ENCODE results near the gene FBXO36. TPM values are rescaled to one million over a fixed set of nuclear protein-coding genes. Genes with fewer than 3 reads are reported as not detected.

Gene FBXO36
- total and polyA plus RNA-seq, 2 donors (not counting 1 experiment from before 2014, with no cell fraction given) = 0.49 to 1.5 TPM

DNA sequence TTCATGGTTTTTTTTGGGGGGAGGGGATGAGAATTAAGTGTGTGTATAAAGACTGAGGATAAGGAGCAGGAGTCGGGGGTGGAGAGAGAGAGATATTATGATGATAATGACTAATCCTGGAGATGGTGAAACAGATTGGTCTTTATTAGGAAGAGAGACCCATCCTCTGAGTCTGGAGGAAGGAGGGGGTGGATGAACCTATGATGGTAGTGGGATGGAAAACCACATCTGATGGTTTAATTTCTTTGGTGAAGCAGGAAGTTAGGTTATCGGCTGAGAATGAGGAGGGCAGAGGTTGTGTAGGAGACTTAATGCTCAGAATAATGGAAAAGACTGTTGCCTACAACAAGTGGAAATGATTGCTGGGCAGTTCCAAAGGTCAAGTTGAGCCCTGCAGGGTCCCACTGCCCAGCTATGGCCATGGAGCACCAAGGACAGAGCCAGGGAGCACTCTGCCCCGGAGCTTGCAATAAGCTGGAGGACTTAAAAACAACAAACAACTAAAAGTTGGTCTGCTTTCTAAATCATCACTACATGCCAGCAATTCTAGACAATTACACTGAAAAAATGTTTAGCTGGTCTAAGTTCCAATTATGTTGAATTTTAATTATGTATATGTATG is 138.5 kb downstream of the FBXO36 start:
- no peaks in the 10 kb centered on the region for H3K79me2 ChIP-seq (ENCODE audit: control insufficient read depth, insufficient read depth, low read length)
- no peaks in the 10 kb centered on the region for H3K27me3 ChIP-seq (replicated peaks in 1 of 4; ENCODE audit: control extremely low read depth in 1 of 4, control insufficient read depth in 3 of 4, insufficient read depth in 4 of 4, low read length in 3 of 4)
- H3K27ac Mint-ChIP-seq = no peak overlapping the region
- intact Hi-C loops (cut with micrococcal nuclease) = loop anchor here (10.0 kb wide), 1 partner anchor 204 kb away; no protein-coding TSS in a partner anchor
- no peaks in the 10 kb centered on the region for H3K27me3 Mint-ChIP-seq
- ChIA-PET POLR2A (no interaction called here), CTCF (interaction anchor here (1.3 kb wide), 1 partner anchor 13 kb away, joined by 3 read pairs; no protein-coding TSS in a partner anchor)
- H3K36me3 ChIP-seq (replicated peaks in 1 of 2; ENCODE audit: control extremely low read depth in 1 of 2, control insufficient read depth in 1 of 2, extremely low read depth in 1 of 2, insufficient read depth in 2 of 2, low read length in 1 of 2) = no peaks in the 10 kb centered on the region
- TF ChIP-seq, protein P1, sequence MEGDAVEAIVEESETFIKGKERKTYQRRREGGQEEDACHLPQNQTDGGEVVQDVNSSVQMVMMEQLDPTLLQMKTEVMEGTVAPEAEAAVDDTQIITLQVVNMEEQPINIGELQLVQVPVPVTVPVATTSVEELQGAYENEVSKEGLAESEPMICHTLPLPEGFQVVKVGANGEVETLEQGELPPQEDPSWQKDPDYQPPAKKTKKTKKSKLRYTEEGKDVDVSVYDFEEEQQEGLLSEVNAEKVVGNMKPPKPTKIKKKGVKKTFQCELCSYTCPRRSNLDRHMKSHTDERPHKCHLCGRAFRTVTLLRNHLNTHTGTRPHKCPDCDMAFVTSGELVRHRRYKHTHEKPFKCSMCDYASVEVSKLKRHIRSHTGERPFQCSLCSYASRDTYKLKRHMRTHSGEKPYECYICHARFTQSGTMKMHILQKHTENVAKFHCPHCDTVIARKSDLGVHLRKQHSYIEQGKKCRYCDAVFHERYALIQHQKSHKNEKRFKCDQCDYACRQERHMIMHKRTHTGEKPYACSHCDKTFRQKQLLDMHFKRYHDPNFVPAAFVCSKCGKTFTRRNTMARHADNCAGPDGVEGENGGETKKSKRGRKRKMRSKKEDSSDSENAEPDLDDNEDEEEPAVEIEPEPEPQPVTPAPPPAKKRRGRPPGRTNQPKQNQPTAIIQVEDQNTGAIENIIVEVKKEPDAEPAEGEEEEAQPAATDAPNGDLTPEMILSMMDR (IDR thresholded peaks at IDR 0.05) = no peak
- TF ChIP-seq EZH2 (IDR thresholded peaks at IDR 0.05; ENCODE audit: borderline replicate concordance, insufficient read depth, low read depth, low read length, poor library complexity, severe bottlenecking) = no peak
- no peak overlapping the region for H3K4me3 Mint-ChIP-seq
- H4K20me1 ChIP-seq (ENCODE audit: control insufficient read depth, insufficient read depth, low read length, poor library complexity, severe bottlenecking) = no peaks in the 10 kb centered on the region
- peaks cover 0 to 3% (median 0%) of the 10 kb centered on the region in 3 donors for H3K9me3 ChIP-seq (ENCODE audit: control extremely low read depth in 1 of 3, control insufficient read depth in 2 of 3, insufficient read depth in 1 of 3, low read length in 2 of 3)
- no peak overlapping the region for H3K4me2 ChIP-seq (replicated peaks; ENCODE audit: low read depth, low read length, poor library complexity, severe bottlenecking)
- ATAC-seq (ENCODE audit: low read depth) (no peak), DNase-seq (no peak)
- H3K4me1 Mint-ChIP-seq = no peaks in the 10 kb centered on the region
- no peaks in the 10 kb centered on the region for H3K4me1 ChIP-seq (ENCODE audit: control insufficient read depth in 2 of 2, insufficient read depth in 2 of 2, low read length in 2 of 2)
- WGBS (ENCODE audit: insufficient coverage) = 89% methylated on average over 3 of the region's 3 CpGs
- H2AFZ ChIP-seq (ENCODE audit: insufficient read depth, low read depth, low read length, poor library complexity, severe bottlenecking) = no peak overlapping the region
- no peak overlapping the region for H3K27ac ChIP-seq (ENCODE audit: low read length in 2 of 2)
- H3K4me3 ChIP-seq (ENCODE audit: control extremely low read depth in 1 of 5, extremely low read depth in 1 of 5, insufficient read depth in 1 of 5, low read depth in 2 of 5, low read length in 4 of 5) = no peak overlapping the region
- no peaks in the 10 kb centered on the region for H3K9me3 Mint-ChIP-seq (ENCODE audit: insufficient read depth)
- H3K9ac ChIP-seq (ENCODE audit: low read length) = no peak overlapping the region

Small RNA genes within 50 kb of the gene (small RNA-seq; reads per million reads assigned to genes)
- gene RNU6-1027P (ENCODE audit: insufficient read length, low read depth, low replicate concordance) (not detected), gene RNU6-613P (ENCODE audit: insufficient read length, low read depth, low replicate concordance) (not detected), gene RNU6-964P (ENCODE audit: insufficient read length, low read depth, low replicate concordance) (not detected), gene RNY4P19 (ENCODE audit: insufficient read length, low read depth, low replicate concordance) (0.57 reads per million)

Other genes with a start within 250 kb of the FBXO36 start
- gene DNER, start 207.9 kb upstream of the FBXO36 start, total RNA-seq = not detected in 2 replicates
- gene DNER, start 207.9 kb upstream of the FBXO36 start, polyA plus RNA-seq = not detected in 2 replicates
- 254 and 274 TPM in 2 replicates for gene TRIP12, start 494 bp upstream of the FBXO36 start, total RNA-seq
- 30.9 and 56.1 TPM in 2 replicates for gene TRIP12, start 494 bp upstream of the FBXO36 start, polyA plus RNA-seq
- 2.4 and 2.7 TPM in 2 replicates for gene SLC16A14, start 146.4 kb downstream of the FBXO36 start, total RNA-seq
- gene SLC16A14, start 146.4 kb downstream of the FBXO36 start, polyA plus RNA-seq = 0.18 and 0.26 TPM in 2 replicates